GM12872 (cell line): ENCODE measurements around the gene SEPTIN14.

Experiments
- TF ChIP-seq, protein P1 (sequence below): IDR thresholded peaks from 3 replicates; pipeline ENCODE4 v1.5.1; 2011; ENCODE audit warnings: low read depth, mild to moderate bottlenecking, low read length, moderate library complexity; ENCODE audit not compliant: insufficient read depth

The SEPTIN14 gene

DNA sequence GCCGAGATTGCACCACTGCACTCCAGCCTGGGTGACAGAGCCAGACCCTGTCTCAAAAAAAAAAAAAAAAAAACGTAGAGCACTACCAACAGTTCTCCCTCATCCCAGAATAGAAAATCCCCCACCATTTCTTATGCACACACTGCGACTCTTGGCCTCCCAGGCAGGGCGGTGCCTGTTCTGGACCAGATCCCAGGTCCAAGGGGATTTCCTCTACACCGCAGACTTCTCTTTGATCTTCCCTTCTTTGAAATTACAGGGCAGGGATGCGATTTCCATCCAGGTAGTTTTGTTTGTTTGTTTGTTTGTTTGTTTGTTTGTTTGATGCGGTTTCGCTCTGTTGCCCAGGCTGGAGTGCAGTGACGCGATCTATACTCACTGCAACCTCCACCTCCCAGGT is 91.8 kb downstream of the SEPTIN14 start:
- TF ChIP-seq, protein P1, sequence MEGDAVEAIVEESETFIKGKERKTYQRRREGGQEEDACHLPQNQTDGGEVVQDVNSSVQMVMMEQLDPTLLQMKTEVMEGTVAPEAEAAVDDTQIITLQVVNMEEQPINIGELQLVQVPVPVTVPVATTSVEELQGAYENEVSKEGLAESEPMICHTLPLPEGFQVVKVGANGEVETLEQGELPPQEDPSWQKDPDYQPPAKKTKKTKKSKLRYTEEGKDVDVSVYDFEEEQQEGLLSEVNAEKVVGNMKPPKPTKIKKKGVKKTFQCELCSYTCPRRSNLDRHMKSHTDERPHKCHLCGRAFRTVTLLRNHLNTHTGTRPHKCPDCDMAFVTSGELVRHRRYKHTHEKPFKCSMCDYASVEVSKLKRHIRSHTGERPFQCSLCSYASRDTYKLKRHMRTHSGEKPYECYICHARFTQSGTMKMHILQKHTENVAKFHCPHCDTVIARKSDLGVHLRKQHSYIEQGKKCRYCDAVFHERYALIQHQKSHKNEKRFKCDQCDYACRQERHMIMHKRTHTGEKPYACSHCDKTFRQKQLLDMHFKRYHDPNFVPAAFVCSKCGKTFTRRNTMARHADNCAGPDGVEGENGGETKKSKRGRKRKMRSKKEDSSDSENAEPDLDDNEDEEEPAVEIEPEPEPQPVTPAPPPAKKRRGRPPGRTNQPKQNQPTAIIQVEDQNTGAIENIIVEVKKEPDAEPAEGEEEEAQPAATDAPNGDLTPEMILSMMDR = no peak
